Activated T-helper 1 cell treated with Interleukin-2 at 50 U/mL for 16 hours (primary cell): ENCODE results near the gene IRX6.

ENCODE experiments used
- DNase-seq: peaks from one replicate; pipeline ENCODE4 v3.0.0-alpha.2; 2020; ENCODE audit warnings: low read depth

IRX6 gene

GRCh38 chr16:55323637-55324271, at the start of gene IRX6:
IRX6 (plus strand) TSS chr16:55324203; CDS start chr16:55325092, 889 bp downstream.
- DNase-seq, result no peak

- DNase-seq, result no peak
These were observed 49.6 kb upstream of the IRX6 start for GRCh38 chr16:55274391-55274790.

GRCh38 chr16:55275167-55275566, 48.8 kb upstream of the IRX6 start:
- no peak for DNase-seq

GRCh38 chr16:55275869-55276268, 48.1 kb upstream of the IRX6 start:
- no peak for DNase-seq

- no peak for DNase-seq
These were observed 46.5 kb upstream of the IRX6 start for GRCh38 chr16:55277536-55277935.

- DNase-seq, result no peak
These were observed 44.4 kb upstream of the IRX6 start for GRCh38 chr16:55279598-55279997.

GRCh38 chr16:55280587-55280986, 43.4 kb upstream of the IRX6 start:
- DNase-seq, result no peak

- no peak for DNase-seq
These were observed 41.6 kb upstream of the IRX6 start for GRCh38 chr16:55282441-55282840.

GRCh38 chr16:55283812-55284717, 39.9 kb upstream of the IRX6 start:
- DNase-seq, result no peak

GRCh38 chr16:55284718-55285099, 39.3 kb upstream of the IRX6 start:
- no peak for DNase-seq

GRCh38 chr16:55285586-55285985, 38.4 kb upstream of the IRX6 start:
- no peak for DNase-seq

GRCh38 chr16:55289353-55289752, 34.6 kb upstream of the IRX6 start:
- DNase-seq, result no peak

- DNase-seq, result no peak
These were observed 32.2 kb upstream of the IRX6 start for GRCh38 chr16:55291847-55292246.

- no peak for DNase-seq
These were observed 31.5 kb upstream of the IRX6 start for GRCh38 chr16:55292491-55292890.

GRCh38 chr16:55294129-55294528, 29.9 kb upstream of the IRX6 start:
- no peak for DNase-seq

- no peak for DNase-seq
These were observed 29.1 kb upstream of the IRX6 start for GRCh38 chr16:55294931-55295342.

- DNase-seq, result no peak
These were observed 26.7 kb upstream of the IRX6 start for GRCh38 chr16:55297062-55297909.

GRCh38 chr16:55297910-55298479, 26.0 kb upstream of the IRX6 start:
- DNase-seq, result no peak

GRCh38 chr16:55301385-55302008, 22.5 kb upstream of the IRX6 start:
- DNase-seq, result no peak

GRCh38 chr16:55302635-55303034, 21.4 kb upstream of the IRX6 start:
- no peak for DNase-seq

- DNase-seq, result no peak
These were observed 15.0 kb upstream of the IRX6 start for GRCh38 chr16:55308973-55309372.

GRCh38 chr16:55322327-55322726, 1.7 kb upstream of the IRX6 start:
- no peak for DNase-seq
